NCI-H2029 treated with DMSO at 0.1 percent for 48 hours (cell line): ENCODE data around the gene DLG2.
A peak's percentile ranks its signal among the peaks of the same experiment; 100 is the strongest.
"Not testable (repeated sequence)": the region's sequence is repeated elsewhere in the genome, so short reads cannot be mapped to it uniquely, and the experiment has no call there.

ENCODE experiments used
- DNase-seq: peaks from one replicate; lab custom pipeline; 2025; lab: John Stamatoyannopoulos, UW

The DLG2 gene

GRCh38 chr11:85229723-85230122 lies 397.4 kb downstream of the DLG2 start:
- not testable (repeated sequence) for DNase-seq

GRCh38 chr11:85196968-85197367 lies 430.2 kb downstream of the DLG2 start:
- DNase-seq = no peak

- DNase-seq = no peak
These were observed 431.2 kb downstream of the DLG2 start for GRCh38 chr11:85195934-85196333.

GRCh38 chr11:85187992-85188391 lies 439.2 kb downstream of the DLG2 start:
- DNase-seq = no peak

GRCh38 chr11:85184721-85185120 lies 442.4 kb downstream of the DLG2 start:
- DNase-seq = no peak

- peak; percentile 5 for DNase-seq
These were observed 444.4 kb downstream of the DLG2 start for GRCh38 chr11:85182441-85183387.

- no peak for DNase-seq
These were observed 446.6 kb downstream of the DLG2 start for GRCh38 chr11:85180528-85180927.

- DNase-seq = no peak
These were observed 455.4 kb downstream of the DLG2 start for GRCh38 chr11:85171648-85172257.

- DNase-seq = no peak
These were observed 457.0 kb downstream of the DLG2 start for GRCh38 chr11:85170184-85170583.

- DNase-seq = no peak
These were observed 459.7 kb downstream of the DLG2 start for GRCh38 chr11:85167471-85167870.

- no peak for DNase-seq
These were observed 460.1 kb downstream of the DLG2 start for GRCh38 chr11:85167038-85167437.

- DNase-seq = no peak
These were observed 461.3 kb downstream of the DLG2 start for GRCh38 chr11:85165819-85166218.

- DNase-seq = no peak
These were observed 462.4 kb downstream of the DLG2 start for GRCh38 chr11:85164743-85165142.

GRCh38 chr11:85154294-85154693 lies 472.9 kb downstream of the DLG2 start:
- DNase-seq = no peak

GRCh38 chr11:85137597-85137996 lies 489.5 kb downstream of the DLG2 start:
- no peak for DNase-seq

GRCh38 chr11:85133636-85134035 lies 493.5 kb downstream of the DLG2 start:
- no peak for DNase-seq

- DNase-seq = no peak
These were observed 494.1 kb downstream of the DLG2 start for GRCh38 chr11:85132851-85133585.

GRCh38 chr11:85127349-85127748 lies 499.8 kb downstream of the DLG2 start:
- DNase-seq = no peak

GRCh38 chr11:85123752-85124231 lies 503.4 kb downstream of the DLG2 start:
- no peak for DNase-seq

GRCh38 chr11:85118151-85118550 lies 509.0 kb downstream of the DLG2 start:
- DNase-seq = no peak

- DNase-seq = no peak
These were observed 511.3 kb downstream of the DLG2 start for GRCh38 chr11:85115798-85116197.

- no peak for DNase-seq
These were observed 512.4 kb downstream of the DLG2 start for GRCh38 chr11:85114786-85115185.
